GM12878 (cell line): ENCODE data around the gene VTI1A. TPM values are rescaled to one million over a fixed set of nuclear protein-coding genes. Genes with fewer than 3 reads are reported as not detected.

ENCODE experiments used
- ATAC-seq: fragments of 200-7000 bp; cut with Tn5 transposase; 3 replicates; pipeline ENCODE4 v1.9.1; 2020; ENCODE audit warnings: mild to moderate bottlenecking, moderate library complexity
- BruUV-seq: library from RNA; stranded (reverse); fragments of 400-500 nt; replicated peaks from 2 replicates; lab custom pipeline; 2021; lab: Mats Ljungman, UMichigan
- CTCF ChIA-PET: fragments of 300-600 bp; sonication (Branson Sonifier 250); formaldehyde crosslinking; extraction: SDS; loops from one replicate; lab custom pipeline; 2021; ENCODE audit warnings: inconsistent platforms; lab: Yijun Ruan, JAX
- POLR2A ChIA-PET: fragments of 350-600 bp; formaldehyde crosslinking; extraction: SDS; loops from one replicate; lab custom pipeline; 2021; ENCODE audit warnings: inconsistent platforms; lab: Charles Lee
- RAD21 ChIA-PET: fragments of 300-600 bp; sonication (Branson Sonifier 250); formaldehyde crosslinking; loops from one replicate; lab custom pipeline; 2023; ENCODE audit warnings: antibody characterized with exemption; ENCODE audit not compliant: unreplicated experiment; lab: Charles Lee
- SMC1A ChIA-PET: fragments of 300-600 bp; sonication (Branson Sonifier 250); formaldehyde crosslinking; loops from one replicate; lab custom pipeline; 2023; ENCODE audit not compliant: unreplicated experiment, uncharacterized antibody; lab: Charles Lee
- DNase-seq: peaks from one replicate; pipeline ENCODE4 v3.0.0-alpha.2; 2011; ENCODE audit warnings: low read depth, low spot score
- FAIRE-seq: peaks from 3 replicates; lab custom pipeline; 2011; peaks lifted over from hg19 to GRCh38; lab: Jason Lieb, UNC
- H2AFZ ChIP-seq: 2 replicates; pipeline ENCODE4 v1.6.0; 2011; ENCODE audit warnings: low read depth, low read length, control low read depth; ENCODE audit not compliant: control insufficient read depth
- H3K27ac ChIP-seq: 2 replicates; pipeline ENCODE4 v1.5.1; 2011; ENCODE audit warnings: control low read depth; ENCODE audit not compliant: control insufficient read depth, insufficient read depth
- H3K27me3 ChIP-seq, 2 experiments: replicated peaks in 1 of 2; 2 replicates each; pipeline versions ENCODE4 v1.6.0 to v1.6.1; 2011; ENCODE audit warnings: low read length in 1 of 2; ENCODE audit not compliant: control insufficient read depth in 2 of 2, insufficient read depth in 2 of 2
- H3K36me3 ChIP-seq, 2 experiments: 2 replicates each; pipeline ENCODE4 v1.5.1; 2011; ENCODE audit warnings: low read length in 1 of 2; ENCODE audit not compliant: control insufficient read depth in 2 of 2, insufficient read depth in 2 of 2
- H3K4me1 ChIP-seq: 2 replicates; pipeline ENCODE4 v1.6.1; 2011; ENCODE audit warnings: mild to moderate bottlenecking, low read length, moderate library complexity, mixed read lengths; ENCODE audit not compliant: control insufficient read depth, insufficient read depth
- H3K4me2 ChIP-seq: 2 replicates; pipeline ENCODE4 v1.6.0; 2011; ENCODE audit warnings: control low read depth; ENCODE audit not compliant: control insufficient read depth, insufficient read depth
- H3K4me3 ChIP-seq: fragments of 200-600 bp; sonication (generic); 2 replicates; pipeline ENCODE4 v1.5.1; 2016
- H3K79me2 ChIP-seq: 2 replicates; pipeline ENCODE4 v1.6.0; 2011; ENCODE audit warnings: low read length; ENCODE audit not compliant: control insufficient read depth, insufficient read depth
- H3K9ac ChIP-seq: 2 replicates; pipeline ENCODE4 v1.8.0; 2011; ENCODE audit warnings: low read length, control low read depth, mixed read lengths; ENCODE audit not compliant: control insufficient read depth, insufficient read depth
- H3K9me3 ChIP-seq: replicated peaks from 3 replicates; pipeline ENCODE4 v1.5.1; 2011; ENCODE audit warnings: mild to moderate bottlenecking, low read length; ENCODE audit not compliant: control insufficient read depth, insufficient read depth
- H4K20me1 ChIP-seq: 2 replicates; pipeline ENCODE4 v1.6.0; 2011; ENCODE audit not compliant: control insufficient read depth, insufficient read depth
- CBX5 ChIP-seq: sonication (generic); IDR thresholded peaks from 2 replicates; pipeline ENCODE4 v1.6.1; 2016; ENCODE audit warnings: low read depth, moderate library complexity, mild to moderate bottlenecking, inconsistent platforms
- CHD4 ChIP-seq: fragments of 200-600 bp; sonication (generic); IDR thresholded peaks from 2 replicates; pipeline ENCODE4 v1.6.1; 2016; ENCODE audit warnings: mild to moderate bottlenecking
- FOXK2 ChIP-seq: fragments of 450-650 bp; IDR thresholded peaks from 2 replicates; pipeline ENCODE4 v1.6.1; 2017; ENCODE audit warnings: mild to moderate bottlenecking, moderate library complexity
- HDAC6 ChIP-seq: fragments of 200-600 bp; sonication (generic); IDR thresholded peaks from one replicate; pipeline ENCODE4 v1.8.0; 2017; ENCODE audit warnings: antibody characterized with exemption; ENCODE audit not compliant: unreplicated experiment
- HDGF ChIP-seq: fragments of 450-650 bp; IDR thresholded peaks from 2 replicates; pipeline ENCODE4 v1.6.1; 2016; ENCODE audit warnings: antibody characterized with exemption
- JUND ChIP-seq: IDR thresholded peaks from 2 replicates; pipeline ENCODE4 v1.6.1; 2012; ENCODE audit warnings: low read depth, mild to moderate bottlenecking, low read length, improper control_type of control experiment, moderate library complexity
- NFIC ChIP-seq: IDR thresholded peaks from 2 replicates; pipeline ENCODE4 v1.6.1; 2012; ENCODE audit warnings: low read depth, mild to moderate bottlenecking, inconsistent platforms, low read length, moderate library complexity
- NFYB ChIP-seq: IDR thresholded peaks from 2 replicates; pipeline ENCODE4 v1.6.1; 2011; ENCODE audit warnings: low read depth, mild to moderate bottlenecking, low read length, improper control_type of control experiment, moderate library complexity; ENCODE audit not compliant: insufficient read depth
- NRF1 ChIP-seq: conservative IDR thresholded peaks from 2 replicates; pipeline ENCODE4 v1.6.1; 2011; ENCODE audit warnings: mild to moderate bottlenecking, low read depth, low read length, improper control_type of control experiment
- RCOR1 ChIP-seq: conservative IDR thresholded peaks from 2 replicates; pipeline ENCODE4 v1.6.1; 2012; ENCODE audit warnings: low read depth, low read length, improper control_type of control experiment
- SMAD5 ChIP-seq: IDR thresholded peaks from 2 replicates; pipeline ENCODE4 v1.6.1; 2016; ENCODE audit warnings: antibody characterized with exemption, low read depth
- SRF ChIP-seq, 2 experiments: IDR thresholded peaks; 2 replicates each; pipeline ENCODE4 v1.6.1; 2011; ENCODE audit warnings: low read depth in 2 of 2, low read length in 2 of 2, mild to moderate bottlenecking in 1 of 2, moderate library complexity in 1 of 2
- TAF1 ChIP-seq: IDR thresholded peaks from 2 replicates; pipeline ENCODE4 v1.6.1; 2011; ENCODE audit warnings: mild to moderate bottlenecking, low read depth, low read length, borderline replicate concordance
- TCF12 ChIP-seq: IDR thresholded peaks from 2 replicates; pipeline ENCODE4 v1.6.1; 2011; ENCODE audit warnings: low read depth, mild to moderate bottlenecking, low read length
- ZNF24 ChIP-seq: fragments of 450-650 bp; IDR thresholded peaks from 2 replicates; pipeline ENCODE4 v1.6.1; 2017; ENCODE audit warnings: antibody characterized with exemption, mild to moderate bottlenecking
- WGBS: methylation state at CpG from one replicate; pipeline ENCODE4 v1.1.6; 2016; ENCODE audit warnings: low lambda C conversion rate; ENCODE audit not compliant: insufficient replicate concordance, insufficient coverage; ENCODE audit errors: missing lambda C conversion rate; 5-methylcytosine and 5-hydroxymethylcytosine counted together
- in situ Hi-C: fragments of 300-500 bp; cut with MboI; formaldehyde crosslinking; loops from 9 replicates; pipeline ENCODE4 v1.14.3; 2018; ENCODE audit warnings: mixed read lengths
- intact Hi-C: fragments of 100-400 bp; cut with micrococcal nuclease; formaldehyde crosslinking; loops from one replicate; pipeline ENCODE4 v1.14.2; 2022; ENCODE audit not compliant: unreplicated experiment
- polyA plus RNA-seq, 11 experiments: library from polyadenylated mRNA; depleted of rRNA in 4 of 11; unstranded in 6 of 11; stranded (reverse) in 5 of 11; fragments of >200 nt; fragmentation: Nextera tagmentation in 4 of 11; fragmentation: Illumina TruSeq in 1 of 11; extraction: Ambion mirVana in 4 of 11; extraction: Trizol in 1 of 11; gene quantifications; 1 replicate in 1 of 11; 2 replicates in 10 of 11; pipeline versions ENCODE4 v1.2.1 to v1.2.3, GENCODE V29; 2011 to 2016; ENCODE audit warnings: inconsistent platforms in 2 of 11, missing spikeins in 2 of 11, low read depth in 1 of 11
- total RNA-seq, 4 experiments: library from RNA; depleted of rRNA in 3 of 4; stranded (reverse); fragments of >200 nt in 3 of 4; fragmentation: Illumina TruSeq in 1 of 4; extraction: Trizol in 1 of 4; gene quantifications; 2 replicates each; pipeline versions ENCODE4 v1.2.1 to v1.2.3, GENCODE V29; 2013 to 2021
- TF ChIP-seq, protein P1 (sequence below): IDR thresholded peaks from 2 replicates; pipeline ENCODE4 v1.6.1; 2012; ENCODE audit warnings: low read length, inconsistent platforms
- TF ChIP-seq, protein P2 (sequence below): fragments of 450-650 bp; IDR thresholded peaks from 2 replicates; pipeline ENCODE4 v1.6.1; 2017; ENCODE audit warnings: antibody characterized with exemption, mild to moderate bottlenecking, moderate library complexity
- TF ChIP-seq, protein P3 (sequence below): fragments of 150-350 bp; IDR thresholded peaks from 2 replicates; pipeline ENCODE4 v1.6.1; 2016; ENCODE audit warnings: low read depth, low read length

The VTI1A gene
- total and polyA plus RNA-seq, 10 of the 15 experiments (the other 5 are each of a cell fraction or from before 2014, with no cell fraction given), result 12.4 to 43.2 (median 27.5) TPM

DNA sequence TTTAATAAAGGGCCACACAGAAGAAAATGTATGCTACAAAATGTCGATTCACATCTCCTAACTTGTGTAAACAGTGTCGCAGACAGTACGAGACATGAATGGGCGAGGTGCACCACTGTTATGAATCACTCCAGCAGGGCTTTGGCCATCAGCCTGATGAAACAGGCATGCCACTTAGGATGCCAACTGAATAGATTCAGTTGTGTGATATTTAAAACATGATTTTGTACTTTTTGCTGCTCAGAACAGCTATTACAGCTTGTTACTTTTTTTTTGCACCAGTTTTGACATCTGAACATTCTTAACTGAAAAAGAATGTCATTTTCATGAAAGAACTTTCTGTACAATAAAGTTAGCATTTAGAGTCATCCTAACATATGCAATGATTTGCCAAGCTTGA lies 138.1 kb downstream of the VTI1A start:
- FAIRE-seq (no peak), ATAC-seq (no peak), DNase-seq (no peak)
- no peaks in the 10 kb centered on the region for H3K4me1 ChIP-seq
- H3K27ac ChIP-seq, result no peak overlapping the region
- H3K9me3 ChIP-seq, result no peaks in the 10 kb centered on the region
- ChIA-PET SMC1A (interaction anchor here (1.0 kb wide), 1 partner anchor 526 kb away, joined by 5 read pairs; no protein-coding TSS in a partner anchor), POLR2A (interaction anchor here (0.7 kb wide), 1 partner anchor 469 kb away, joined by 6 read pairs; no protein-coding TSS in a partner anchor), CTCF (no interaction called here), RAD21 (interaction anchor here (0.7 kb wide), 1 partner anchor 230 kb away, joined by 4 read pairs; no protein-coding TSS in a partner anchor)
- H3K27me3 ChIP-seq, result no peaks in the 10 kb centered on the region
- no peak overlapping the region for H2AFZ ChIP-seq
- TF ChIP-seq TCF12 (no peak), HDAC6 (no peak), TAF1 (no peak), NRF1 (no peak), NFIC (no peak), HDGF (no peak), NFYB (no peak), RCOR1 (no peak), CBX5 (no peak), ZNF24 (no peak), FOXK2 (no peak), JUND (no peak), CHD4 (no peak), SMAD5 (no peak), SRF (IDR thresholded peaks at IDR 0.05; ENCODE audit: low read depth in 2 of 2, low read length in 2 of 2) (no peak)
- TF ChIP-seq, protein P1, sequence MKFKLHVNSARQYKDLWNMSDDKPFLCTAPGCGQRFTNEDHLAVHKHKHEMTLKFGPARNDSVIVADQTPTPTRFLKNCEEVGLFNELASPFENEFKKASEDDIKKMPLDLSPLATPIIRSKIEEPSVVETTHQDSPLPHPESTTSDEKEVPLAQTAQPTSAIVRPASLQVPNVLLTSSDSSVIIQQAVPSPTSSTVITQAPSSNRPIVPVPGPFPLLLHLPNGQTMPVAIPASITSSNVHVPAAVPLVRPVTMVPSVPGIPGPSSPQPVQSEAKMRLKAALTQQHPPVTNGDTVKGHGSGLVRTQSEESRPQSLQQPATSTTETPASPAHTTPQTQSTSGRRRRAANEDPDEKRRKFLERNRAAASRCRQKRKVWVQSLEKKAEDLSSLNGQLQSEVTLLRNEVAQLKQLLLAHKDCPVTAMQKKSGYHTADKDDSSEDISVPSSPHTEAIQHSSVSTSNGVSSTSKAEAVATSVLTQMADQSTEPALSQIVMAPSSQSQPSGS, result no peak
- TF ChIP-seq, protein P2, sequence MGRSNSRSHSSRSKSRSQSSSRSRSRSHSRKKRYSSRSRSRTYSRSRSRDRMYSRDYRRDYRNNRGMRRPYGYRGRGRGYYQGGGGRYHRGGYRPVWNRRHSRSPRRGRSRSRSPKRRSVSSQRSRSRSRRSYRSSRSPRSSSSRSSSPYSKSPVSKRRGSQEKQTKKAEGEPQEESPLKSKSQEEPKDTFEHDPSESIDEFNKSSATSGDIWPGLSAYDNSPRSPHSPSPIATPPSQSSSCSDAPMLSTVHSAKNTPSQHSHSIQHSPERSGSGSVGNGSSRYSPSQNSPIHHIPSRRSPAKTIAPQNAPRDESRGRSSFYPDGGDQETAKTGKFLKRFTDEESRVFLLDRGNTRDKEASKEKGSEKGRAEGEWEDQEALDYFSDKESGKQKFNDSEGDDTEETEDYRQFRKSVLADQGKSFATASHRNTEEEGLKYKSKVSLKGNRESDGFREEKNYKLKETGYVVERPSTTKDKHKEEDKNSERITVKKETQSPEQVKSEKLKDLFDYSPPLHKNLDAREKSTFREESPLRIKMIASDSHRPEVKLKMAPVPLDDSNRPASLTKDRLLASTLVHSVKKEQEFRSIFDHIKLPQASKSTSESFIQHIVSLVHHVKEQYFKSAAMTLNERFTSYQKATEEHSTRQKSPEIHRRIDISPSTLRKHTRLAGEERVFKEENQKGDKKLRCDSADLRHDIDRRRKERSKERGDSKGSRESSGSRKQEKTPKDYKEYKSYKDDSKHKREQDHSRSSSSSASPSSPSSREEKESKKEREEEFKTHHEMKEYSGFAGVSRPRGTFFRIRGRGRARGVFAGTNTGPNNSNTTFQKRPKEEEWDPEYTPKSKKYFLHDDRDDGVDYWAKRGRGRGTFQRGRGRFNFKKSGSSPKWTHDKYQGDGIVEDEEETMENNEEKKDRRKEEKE, result no peak
- TF ChIP-seq, protein P3, sequence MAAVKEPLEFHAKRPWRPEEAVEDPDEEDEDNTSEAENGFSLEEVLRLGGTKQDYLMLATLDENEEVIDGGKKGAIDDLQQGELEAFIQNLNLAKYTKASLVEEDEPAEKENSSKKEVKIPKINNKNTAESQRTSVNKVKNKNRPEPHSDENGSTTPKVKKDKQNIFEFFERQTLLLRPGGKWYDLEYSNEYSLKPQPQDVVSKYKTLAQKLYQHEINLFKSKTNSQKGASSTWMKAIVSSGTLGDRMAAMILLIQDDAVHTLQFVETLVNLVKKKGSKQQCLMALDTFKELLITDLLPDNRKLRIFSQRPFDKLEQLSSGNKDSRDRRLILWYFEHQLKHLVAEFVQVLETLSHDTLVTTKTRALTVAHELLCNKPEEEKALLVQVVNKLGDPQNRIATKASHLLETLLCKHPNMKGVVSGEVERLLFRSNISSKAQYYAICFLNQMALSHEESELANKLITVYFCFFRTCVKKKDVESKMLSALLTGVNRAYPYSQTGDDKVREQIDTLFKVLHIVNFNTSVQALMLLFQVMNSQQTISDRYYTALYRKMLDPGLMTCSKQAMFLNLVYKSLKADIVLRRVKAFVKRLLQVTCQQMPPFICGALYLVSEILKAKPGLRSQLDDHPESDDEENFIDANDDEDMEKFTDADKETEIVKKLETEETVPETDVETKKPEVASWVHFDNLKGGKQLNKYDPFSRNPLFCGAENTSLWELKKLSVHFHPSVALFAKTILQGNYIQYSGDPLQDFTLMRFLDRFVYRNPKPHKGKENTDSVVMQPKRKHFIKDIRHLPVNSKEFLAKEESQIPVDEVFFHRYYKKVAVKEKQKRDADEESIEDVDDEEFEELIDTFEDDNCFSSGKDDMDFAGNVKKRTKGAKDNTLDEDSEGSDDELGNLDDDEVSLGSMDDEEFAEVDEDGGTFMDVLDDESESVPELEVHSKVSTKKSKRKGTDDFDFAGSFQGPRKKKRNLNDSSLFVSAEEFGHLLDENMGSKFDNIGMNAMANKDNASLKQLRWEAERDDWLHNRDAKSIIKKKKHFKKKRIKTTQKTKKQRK, result no peak
- no peaks in the 10 kb centered on the region for H3K79me2 ChIP-seq
- no peak overlapping the region for H3K4me2 ChIP-seq
- in situ Hi-C loops (no loop called here), intact Hi-C loops (no loop called here)
- WGBS, result 100% methylated on average over 4 of the region's 4 CpGs
- H4K20me1 ChIP-seq, result no peaks in the 10 kb centered on the region
- H3K36me3 ChIP-seq, result no peaks in the 10 kb centered on the region
- no peak overlapping the region for H3K4me3 ChIP-seq
- no TSS peak for BruUV-seq
- H3K9ac ChIP-seq, result no peak overlapping the region
